ENCODE results near the gene DYDC1. TPM values are rescaled to one million over a fixed set of nuclear protein-coding genes. Genes with fewer than 3 reads are reported as not detected.
"Not testable (repeated sequence)": the region's sequence is repeated elsewhere in the genome, so short reads cannot be mapped to it uniquely, and the experiment has no call there.

Gene DYDC1
- total RNA-seq, 4 donors from 2014 or later, result not detected

DNA sequence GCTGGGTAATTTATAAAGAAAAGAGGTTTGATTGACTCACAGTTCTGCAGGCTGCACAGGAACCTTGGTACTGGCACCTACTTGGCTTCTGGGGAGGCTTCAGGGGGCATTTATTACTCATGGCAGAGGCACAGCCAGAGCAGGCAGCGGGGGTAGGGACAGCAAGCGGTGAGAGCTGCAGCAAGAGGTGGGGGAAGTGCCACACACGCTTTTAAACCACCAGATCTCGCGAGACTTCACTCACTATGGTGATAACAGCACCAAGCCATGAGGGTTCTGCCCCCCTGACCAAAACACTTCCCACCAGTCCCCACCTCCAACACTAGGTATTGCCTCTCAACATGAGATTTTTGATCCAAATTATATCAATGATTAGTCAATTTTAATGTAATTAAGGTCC is 43.0 kb downstream of the DYDC1 start:
- Histone ChIP-seq H3K27me3 (no peaks in the 10 kb centered on the region), H3K9me3 (no peaks in the 10 kb centered on the region), H3K4me1 (no peaks in the 10 kb centered on the region), H3K27ac (no peak overlapping the region), H3K36me3 (no peaks in the 10 kb centered on the region), H3K4me3 (no peak overlapping the region)
- TF ChIP-seq EP300 (IDR thresholded peaks at IDR 0.05), result no peak
- TF ChIP-seq POLR2AphosphoS5 (IDR thresholded peaks at IDR 0.05), result no peak
- TF ChIP-seq, protein P1, sequence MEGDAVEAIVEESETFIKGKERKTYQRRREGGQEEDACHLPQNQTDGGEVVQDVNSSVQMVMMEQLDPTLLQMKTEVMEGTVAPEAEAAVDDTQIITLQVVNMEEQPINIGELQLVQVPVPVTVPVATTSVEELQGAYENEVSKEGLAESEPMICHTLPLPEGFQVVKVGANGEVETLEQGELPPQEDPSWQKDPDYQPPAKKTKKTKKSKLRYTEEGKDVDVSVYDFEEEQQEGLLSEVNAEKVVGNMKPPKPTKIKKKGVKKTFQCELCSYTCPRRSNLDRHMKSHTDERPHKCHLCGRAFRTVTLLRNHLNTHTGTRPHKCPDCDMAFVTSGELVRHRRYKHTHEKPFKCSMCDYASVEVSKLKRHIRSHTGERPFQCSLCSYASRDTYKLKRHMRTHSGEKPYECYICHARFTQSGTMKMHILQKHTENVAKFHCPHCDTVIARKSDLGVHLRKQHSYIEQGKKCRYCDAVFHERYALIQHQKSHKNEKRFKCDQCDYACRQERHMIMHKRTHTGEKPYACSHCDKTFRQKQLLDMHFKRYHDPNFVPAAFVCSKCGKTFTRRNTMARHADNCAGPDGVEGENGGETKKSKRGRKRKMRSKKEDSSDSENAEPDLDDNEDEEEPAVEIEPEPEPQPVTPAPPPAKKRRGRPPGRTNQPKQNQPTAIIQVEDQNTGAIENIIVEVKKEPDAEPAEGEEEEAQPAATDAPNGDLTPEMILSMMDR (IDR thresholded peaks at IDR 0.05), result no peak
- TF ChIP-seq POLR2A (IDR thresholded peaks at IDR 0.05), result no peak
- DNase-seq (ENCODE audit: low spot score in 2 of 2), result peak in 1 of 2 donors; percentile 63
- WGBS, result 93% methylated on average over 5 of the region's 5 CpGs

DNA sequence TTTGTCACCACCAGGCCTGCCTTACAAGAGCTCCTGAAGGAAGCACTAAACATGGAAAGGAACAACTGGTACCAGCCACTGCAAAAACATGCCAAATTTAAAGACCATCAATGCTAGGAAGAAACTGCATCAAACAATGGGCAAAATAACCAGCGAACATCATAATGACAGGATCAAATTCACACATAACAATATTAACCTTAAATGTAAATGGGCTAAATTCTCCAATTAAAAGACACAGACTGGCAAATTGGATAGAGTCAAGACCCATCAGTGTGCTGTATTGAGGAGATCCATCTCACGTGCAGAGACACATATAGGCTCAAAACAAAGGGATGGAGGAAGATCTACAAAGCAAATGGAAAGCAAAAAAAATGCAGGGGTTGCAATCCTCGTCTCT is 50.6 kb downstream of the DYDC1 start:
- H3K4me1 ChIP-seq, result not testable (repeated sequence)
- 83% methylated on average over 3 of the region's 3 CpGs for WGBS

DNA sequence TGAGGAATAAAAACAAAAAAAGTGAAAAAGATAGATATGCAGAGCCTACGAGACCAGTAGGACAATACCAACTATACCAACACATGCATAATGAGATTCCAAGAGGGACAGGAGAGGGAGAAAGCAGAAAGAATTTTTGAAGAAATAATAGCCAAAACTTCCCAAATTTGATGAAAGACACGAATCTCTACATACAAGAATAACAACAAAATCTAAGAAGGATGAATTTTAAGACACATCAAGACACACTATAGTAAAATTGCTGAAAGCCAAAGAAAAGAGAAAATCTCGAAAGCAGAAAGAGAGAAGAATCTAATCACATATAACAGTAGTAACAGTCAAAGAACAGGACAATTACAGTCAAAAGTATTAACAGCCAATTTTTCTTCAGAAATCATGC is 59.6 kb downstream of the DYDC1 start:
- Histone ChIP-seq H3K4me3 (no peak overlapping the region), H3K9me3 (peaks cover 6% of the 10 kb centered on the region), H3K36me3 (no peaks in the 10 kb centered on the region), H3K4me1 (no peaks in the 10 kb centered on the region), H3K27me3 (no peaks in the 10 kb centered on the region), H3K27ac (no peak overlapping the region)
- TF ChIP-seq POLR2A (IDR thresholded peaks at IDR 0.05) (no peak), EP300 (IDR thresholded peaks at IDR 0.05) (no peak), POLR2AphosphoS5 (IDR thresholded peaks at IDR 0.05) (no peak)
- TF ChIP-seq, protein P1 (IDR thresholded peaks at IDR 0.05), result no peak
- WGBS, result 83% methylated on average over 3 of the region's 3 CpGs
- no peak for DNase-seq (ENCODE audit: low spot score in 2 of 2)

More for the DNA sequence above, 50.6 kb downstream of the DYDC1 start:
- not testable (repeated sequence) for H3K4me3 ChIP-seq; H3K27ac ChIP-seq; DNase-seq (ENCODE audit: low spot score in 2 of 2); H3K36me3 ChIP-seq; H3K27me3 ChIP-seq
- H3K9me3 ChIP-seq, result peaks cover 13% of the 10 kb centered on the region

DNA sequence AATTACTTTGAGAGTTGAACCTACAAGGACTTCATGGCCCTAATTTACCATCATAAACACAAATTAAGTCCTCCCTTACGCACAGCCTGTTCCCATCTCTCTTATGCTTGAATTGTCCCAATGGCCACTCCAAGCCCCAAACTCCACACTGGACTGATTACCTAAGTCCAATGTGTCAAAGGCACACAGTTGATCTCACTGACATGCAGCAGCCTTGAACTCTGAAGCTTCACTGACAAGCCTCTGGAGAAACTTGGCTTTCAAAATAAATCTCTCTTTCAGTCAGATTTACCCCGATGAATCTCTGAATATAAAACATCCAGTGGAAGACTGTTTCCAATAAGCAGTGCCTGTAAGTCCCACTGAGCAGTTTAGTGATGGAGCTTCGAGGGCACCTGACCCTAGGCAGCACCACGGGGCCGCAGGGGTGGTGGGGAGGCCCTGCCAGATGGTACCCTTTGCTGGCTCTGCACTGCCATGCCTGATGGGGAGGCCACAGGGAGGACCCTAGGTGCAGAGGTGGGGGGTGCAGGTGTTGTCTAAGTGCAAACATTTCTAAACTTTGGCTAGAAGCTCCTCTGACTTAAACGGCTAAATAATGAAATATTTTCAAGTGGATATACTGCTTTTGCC is 63.8 kb downstream of the DYDC1 start:
- peaks cover 5% of the 10 kb centered on the region for H3K9me3 ChIP-seq
- 85% methylated on average over 6 of the region's 6 CpGs for WGBS
- peaks cover 11% of the 10 kb centered on the region for H3K4me1 ChIP-seq
- H3K27ac ChIP-seq, result no peak overlapping the region
- H3K27me3 ChIP-seq, result no peaks in the 10 kb centered on the region
- H3K36me3 ChIP-seq, result no peaks in the 10 kb centered on the region
- no peak overlapping the region for H3K4me3 ChIP-seq
- TF ChIP-seq, protein P1 (IDR thresholded peaks at IDR 0.05), result no peak
- TF ChIP-seq POLR2AphosphoS5 (IDR thresholded peaks at IDR 0.05), result no peak
- no peak for TF ChIP-seq EP300 (IDR thresholded peaks at IDR 0.05)
- no peak for TF ChIP-seq POLR2A (IDR thresholded peaks at IDR 0.05)
- DNase-seq (ENCODE audit: low spot score in 2 of 2), result peak in 1 of 2 donors; percentile 71

DNA sequence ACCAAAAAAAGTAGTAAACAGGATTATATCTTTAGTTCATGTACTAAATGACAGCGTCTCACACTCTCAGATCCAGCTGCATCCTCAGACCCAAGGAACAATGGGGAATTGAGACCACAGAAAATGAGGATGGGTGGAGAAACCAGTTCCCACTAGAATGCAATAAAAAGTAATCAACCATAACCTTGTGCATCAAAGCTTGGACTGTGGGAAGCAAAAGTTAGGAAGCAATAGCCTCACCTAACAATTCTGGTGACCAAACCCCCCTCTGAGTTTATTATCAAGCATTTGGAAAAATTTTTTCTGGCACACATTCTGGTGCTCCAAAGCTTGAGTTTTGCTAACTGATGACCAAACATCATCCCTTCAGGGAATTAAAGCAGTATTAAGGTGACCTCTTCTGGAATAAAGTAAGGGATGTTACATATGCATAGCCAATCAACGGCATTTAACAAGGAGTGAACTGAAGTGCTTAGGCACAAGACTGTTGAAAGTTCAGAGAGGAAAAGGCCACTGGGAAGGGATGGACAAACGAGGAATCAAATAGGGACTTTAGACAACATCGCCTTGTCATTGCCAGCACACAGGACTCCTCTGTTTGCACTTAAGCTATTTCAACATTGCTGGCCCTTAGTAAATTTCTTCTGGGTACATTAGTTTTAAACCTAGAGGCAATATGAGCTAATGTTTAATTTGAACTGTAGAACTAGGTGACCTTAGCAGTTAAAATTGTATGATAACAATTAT is 65.9 kb downstream of the DYDC1 start:
- Histone ChIP-seq H3K36me3 (no peaks in the 10 kb centered on the region), H3K9me3 (no peaks in the 10 kb centered on the region), H3K27ac (no peak overlapping the region), H3K4me3 (no peak overlapping the region), H3K27me3 (no peaks in the 10 kb centered on the region), H3K4me1 (peaks cover 11% of the 10 kb centered on the region)
- no peak for DNase-seq (ENCODE audit: low spot score in 2 of 2)
- TF ChIP-seq POLR2AphosphoS5 (IDR thresholded peaks at IDR 0.05), result no peak
- TF ChIP-seq EP300 (IDR thresholded peaks at IDR 0.05), result no peak
- TF ChIP-seq, protein P1 (IDR thresholded peaks at IDR 0.05), result no peak
- TF ChIP-seq POLR2A (IDR thresholded peaks at IDR 0.05), result no peak
- WGBS, result 72% methylated on average over 4 of the region's 4 CpGs
